GM12891 (cell line): Measurements from ENCODE around the gene PACSIN3.

Source experiments
- POLR2A ChIP-seq: IDR thresholded peaks from 2 replicates; pipeline ENCODE4 v1.6.1; 2011; ENCODE audit warnings: low read depth, low read length, control low read depth
- POLR2AphosphoS5 ChIP-seq: IDR thresholded peaks from 2 replicates; pipeline ENCODE4 v1.6.1; 2011; ENCODE audit warnings: low read depth, low read length, control low read depth
- POU2F2 ChIP-seq: IDR thresholded peaks from 2 replicates; pipeline ENCODE4 v1.6.1; 2011; ENCODE audit warnings: low read depth, mild to moderate bottlenecking, control low read depth, low read length, moderate library complexity
- TAF1 ChIP-seq: IDR thresholded peaks from 2 replicates; pipeline ENCODE4 v1.6.1; 2011; ENCODE audit warnings: low read depth, low read length, control low read depth

- no peak for TF ChIP-seq POLR2AphosphoS5
- TF ChIP-seq TAF1: no peak
- no peak for TF ChIP-seq POLR2A
- TF ChIP-seq POU2F2: no peak
Measured at GRCh38 chr11:47177846-47178245, 8.4 kb downstream of the PACSIN3 start.
